K562 (cell line): ENCODE results near the gene GSK3B.

Experiments used
- CBX2 ChIP-seq: fragments of 200-600 bp; sonication (generic); IDR thresholded peaks from one replicate; pipeline ENCODE4 v1.6.1; 2012; ENCODE audit warnings: mild to moderate bottlenecking, low read length, inconsistent platforms; ENCODE audit not compliant: insufficient read depth, poor library complexity, severe bottlenecking
- EGR1 ChIP-seq: fragments of 450-650 bp; conservative IDR thresholded peaks from 2 replicates; pipeline ENCODE4 v1.6.1; 2017; ENCODE audit warnings: mild to moderate bottlenecking
- ETS1 ChIP-seq: conservative IDR thresholded peaks from 2 replicates; pipeline ENCODE4 v1.6.1; 2011; ENCODE audit warnings: low read depth, mild to moderate bottlenecking, low read length; ENCODE audit not compliant: control insufficient read depth
- GABPA ChIP-seq: fragments of 200-800 bp; sonication (Bioruptor generic); conservative IDR thresholded peaks from 2 replicates; pipeline ENCODE4 v1.6.1; 2016; ENCODE audit warnings: low read depth, missing genetic modification characterization, missing compliant biosample characterization
- KLF1 ChIP-seq: fragments of 450-650 bp; IDR thresholded peaks from 2 replicates; pipeline ENCODE4 v1.6.1; 2016; ENCODE audit warnings: missing genetic modification characterization, missing compliant biosample characterization
- MAZ ChIP-seq, 2 experiments: fragments of 450-650 bp in 1 of 2; sonication (generic) in 1 of 2; formaldehyde crosslinking; IDR thresholded peaks in 1 of 2; conservative IDR thresholded peaks in 1 of 2; 2 replicates each; pipeline versions ENCODE4 v1.4.0 to v1.5.0; 2020; ENCODE audit warnings: mild to moderate bottlenecking in 1 of 2, missing genetic modification reagents in 1 of 2
- MXI1 ChIP-seq: IDR thresholded peaks from 2 replicates; pipeline ENCODE4 v1.6.1; 2011; ENCODE audit warnings: low read depth, mild to moderate bottlenecking, improper control_type of control experiment, low read length
- PHB2 ChIP-seq: fragments of 450-650 bp; IDR thresholded peaks from 2 replicates; pipeline ENCODE4 v1.6.1; 2017; ENCODE audit warnings: low read depth
- TFAM ChIP-seq: fragments of 250-450 bp; sonication (Bioruptor Pico); conservative IDR thresholded peaks from 2 replicates; pipeline ENCODE4 v1.5.0; 2021; ENCODE audit warnings: mild to moderate bottlenecking, moderate library complexity
- ZC3H11A ChIP-seq: IDR thresholded peaks from 2 replicates; pipeline ENCODE4 v1.6.1; 2012; ENCODE audit warnings: low read depth, low read length, improper control_type of control experiment
- ZNF655 ChIP-seq: fragments of 250-450 bp; sonication (Bioruptor Pico); IDR thresholded peaks from 2 replicates; pipeline ENCODE4 v1.5.0; 2021
- ZNF830 ChIP-seq: fragments of 250-450 bp; sonication (Bioruptor Pico); IDR thresholded peaks from 2 replicates; pipeline ENCODE4 v1.5.0; 2021; ENCODE audit warnings: mild to moderate bottlenecking

GRCh38 chr3:119873646-119874045 is 220.6 kb downstream of the GSK3B start:
- TF ChIP-seq ZNF655 (CRISPR knock-in tag): no peak
- no peak for TF ChIP-seq EGR1
- no peak for TF ChIP-seq GABPA (tag)
- no peak for TF ChIP-seq PHB2
- no peak for TF ChIP-seq MXI1
- TF ChIP-seq ZNF830 (CRISPR knock-in tag): no peak
- no peak for TF ChIP-seq ZC3H11A
- no peak for TF ChIP-seq CBX2
- no peak for TF ChIP-seq KLF1 (tag)
- no peak for TF ChIP-seq TFAM (CRISPR knock-in tag)
- no peak for TF ChIP-seq ETS1
- no peak for TF ChIP-seq MAZ (CRISPR knock-in tag; conservative IDR thresholded peaks at IDR 0.05 in 1 of 2, IDR thresholded peaks at IDR 0.05 in 1 of 2)
